ENCODE results near the gene SUGT1.

The SUGT1 gene

DNA sequence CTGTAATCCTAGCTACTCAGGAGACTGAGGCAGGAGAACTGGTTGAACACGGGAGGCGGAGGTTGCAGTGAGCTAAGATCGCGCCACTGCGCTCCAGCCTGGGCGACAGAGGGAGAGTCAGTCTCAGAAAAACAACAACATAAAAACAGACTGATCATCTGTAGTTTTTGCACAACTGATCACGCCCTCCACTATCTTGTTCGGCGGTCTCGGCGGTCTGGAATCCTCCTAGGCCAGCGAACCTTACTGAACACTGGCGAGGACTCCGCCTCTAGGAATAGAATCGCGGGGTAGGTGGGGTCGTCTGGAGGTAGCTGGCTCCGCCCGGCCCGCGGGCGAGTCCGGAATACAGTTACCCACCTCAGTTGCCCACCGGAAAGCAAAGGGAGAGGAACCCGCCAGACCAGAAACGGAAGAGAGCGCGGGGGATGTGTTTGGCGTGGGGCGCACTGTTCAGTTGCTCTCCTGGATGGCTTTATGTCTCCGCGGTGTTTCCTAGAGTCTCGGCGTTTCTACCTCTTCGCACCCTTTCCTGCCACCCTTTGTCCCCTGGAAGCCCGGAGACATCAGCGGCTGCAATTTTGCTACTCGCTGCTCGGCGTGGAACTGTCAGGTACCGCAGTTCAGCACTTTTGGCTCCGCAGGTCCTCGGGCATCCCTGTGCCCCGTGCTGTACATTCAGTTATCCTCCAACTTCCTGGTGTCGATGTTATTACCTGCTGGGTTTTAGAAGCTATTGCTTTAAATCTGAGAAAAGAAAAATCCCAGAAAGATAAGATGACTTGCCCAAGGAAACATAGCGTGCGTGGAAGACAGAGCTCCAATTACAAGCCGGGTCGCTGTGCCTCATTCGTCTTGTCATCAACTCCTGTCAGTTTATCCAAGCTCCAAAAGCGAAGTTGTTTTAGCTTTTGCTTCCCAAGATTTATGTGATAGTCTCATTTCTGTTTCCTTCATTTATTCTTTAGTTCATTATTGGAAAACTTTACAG, 35.3 kb upstream of the SUGT1 start (continued):
- TF ChIP-seq ZNF394 (tag by site-specific recombination; IDR thresholded peaks at IDR 0.05; ENCODE audit: borderline replicate concordance) (peak; percentile 85), ZNF843 (tag by site-specific recombination; IDR thresholded peaks at IDR 0.05) (no peak), CTCF (tag by site-specific recombination; IDR thresholded peaks at IDR 0.05) (no peak), GLIS1 (tag by site-specific recombination; IDR thresholded peaks at IDR 0.05) (peak; percentile 74), ZBTB17 (tag by site-specific recombination; IDR thresholded peaks at IDR 0.05) (peak; percentile 98), RBAK (tag by site-specific recombination; IDR thresholded peaks at IDR 0.05) (no peak), ZNF548 (tag by site-specific recombination; IDR thresholded peaks at IDR 0.05) (no peak), SP7 (tag by site-specific recombination; IDR thresholded peaks at IDR 0.05) (peak; percentile 59), ZNF416 (tag by site-specific recombination; IDR thresholded peaks at IDR 0.05) (no peak), ZBTB6 (tag by site-specific recombination; IDR thresholded peaks at IDR 0.05) (no peak), ZNF169 (tag by site-specific recombination; IDR thresholded peaks at IDR 0.05) (no peak), ZNF660 (tag by site-specific recombination; IDR thresholded peaks at IDR 0.05) (peak; percentile 95), MZF1 (tag by site-specific recombination; IDR thresholded peaks at IDR 0.05; ENCODE audit: borderline replicate concordance) (no peak), ZNF596 (tag by site-specific recombination; IDR thresholded peaks at IDR 0.05) (no peak), ZNF239 (tag by site-specific recombination; IDR thresholded peaks at IDR 0.05) (no peak), ZNF2 (tag by site-specific recombination; IDR thresholded peaks at IDR 0.05) (peak; percentile 58; the same call in 1 of the 2 replicates), MEIS1 (CRISPR knock-in tag; IDR thresholded peaks at IDR 0.05; ENCODE audit: borderline replicate concordance) (no peak), HOXD13 (CRISPR knock-in tag; IDR thresholded peaks at IDR 0.05; ENCODE audit: borderline replicate concordance) (no peak), ZSCAN23 (tag by site-specific recombination; IDR thresholded peaks at IDR 0.05) (0 out of 2 replicates have a peak, but pooled peaks have one; percentile 60), ZBTB20 (tag by site-specific recombination; IDR thresholded peaks at IDR 0.05) (no peak), SETDB1 (IDR thresholded peaks at IDR 0.05; ENCODE audit: insufficient read length, low read length) (no peak), ZNF629 (tag by site-specific recombination; IDR thresholded peaks at IDR 0.05) (peak; percentile 71), ZNF223 (tag by site-specific recombination; IDR thresholded peaks at IDR 0.05) (no peak), FEZF1 (tag by site-specific recombination; IDR thresholded peaks at IDR 0.05) (no peak), ZNF274 (IDR thresholded peaks at IDR 0.05; ENCODE audit: low read length) (no peak), ZNF274 (tag by site-specific recombination; IDR thresholded peaks at IDR 0.05; ENCODE audit: borderline replicate concordance) (no peak), GLI2 (tag by site-specific recombination; IDR thresholded peaks at IDR 0.05; ENCODE audit: borderline replicate concordance, low read depth) (no peak), YY1 (tag by site-specific recombination; IDR thresholded peaks at IDR 0.05) (no peak; the same call in 1 of the 2 replicates), ZNF404 (tag by site-specific recombination; IDR thresholded peaks at IDR 0.05) (no peak), ZNF645 (tag by site-specific recombination; IDR thresholded peaks at IDR 0.05) (no peak), OSR2 (tag by site-specific recombination; IDR thresholded peaks at IDR 0.05) (no peak)
- TF ChIP-seq, protein P1, sequence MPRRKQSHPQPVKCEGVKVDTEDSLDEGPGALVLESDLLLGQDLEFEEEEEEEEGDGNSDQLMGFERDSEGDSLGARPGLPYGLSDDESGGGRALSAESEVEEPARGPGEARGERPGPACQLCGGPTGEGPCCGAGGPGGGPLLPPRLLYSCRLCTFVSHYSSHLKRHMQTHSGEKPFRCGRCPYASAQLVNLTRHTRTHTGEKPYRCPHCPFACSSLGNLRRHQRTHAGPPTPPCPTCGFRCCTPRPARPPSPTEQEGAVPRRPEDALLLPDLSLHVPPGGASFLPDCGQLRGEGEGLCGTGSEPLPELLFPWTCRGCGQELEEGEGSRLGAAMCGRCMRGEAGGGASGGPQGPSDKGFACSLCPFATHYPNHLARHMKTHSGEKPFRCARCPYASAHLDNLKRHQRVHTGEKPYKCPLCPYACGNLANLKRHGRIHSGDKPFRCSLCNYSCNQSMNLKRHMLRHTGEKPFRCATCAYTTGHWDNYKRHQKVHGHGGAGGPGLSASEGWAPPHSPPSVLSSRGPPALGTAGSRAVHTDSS (tag by site-specific recombination; IDR thresholded peaks at IDR 0.05) = no peak
- TF ChIP-seq, protein P2, sequence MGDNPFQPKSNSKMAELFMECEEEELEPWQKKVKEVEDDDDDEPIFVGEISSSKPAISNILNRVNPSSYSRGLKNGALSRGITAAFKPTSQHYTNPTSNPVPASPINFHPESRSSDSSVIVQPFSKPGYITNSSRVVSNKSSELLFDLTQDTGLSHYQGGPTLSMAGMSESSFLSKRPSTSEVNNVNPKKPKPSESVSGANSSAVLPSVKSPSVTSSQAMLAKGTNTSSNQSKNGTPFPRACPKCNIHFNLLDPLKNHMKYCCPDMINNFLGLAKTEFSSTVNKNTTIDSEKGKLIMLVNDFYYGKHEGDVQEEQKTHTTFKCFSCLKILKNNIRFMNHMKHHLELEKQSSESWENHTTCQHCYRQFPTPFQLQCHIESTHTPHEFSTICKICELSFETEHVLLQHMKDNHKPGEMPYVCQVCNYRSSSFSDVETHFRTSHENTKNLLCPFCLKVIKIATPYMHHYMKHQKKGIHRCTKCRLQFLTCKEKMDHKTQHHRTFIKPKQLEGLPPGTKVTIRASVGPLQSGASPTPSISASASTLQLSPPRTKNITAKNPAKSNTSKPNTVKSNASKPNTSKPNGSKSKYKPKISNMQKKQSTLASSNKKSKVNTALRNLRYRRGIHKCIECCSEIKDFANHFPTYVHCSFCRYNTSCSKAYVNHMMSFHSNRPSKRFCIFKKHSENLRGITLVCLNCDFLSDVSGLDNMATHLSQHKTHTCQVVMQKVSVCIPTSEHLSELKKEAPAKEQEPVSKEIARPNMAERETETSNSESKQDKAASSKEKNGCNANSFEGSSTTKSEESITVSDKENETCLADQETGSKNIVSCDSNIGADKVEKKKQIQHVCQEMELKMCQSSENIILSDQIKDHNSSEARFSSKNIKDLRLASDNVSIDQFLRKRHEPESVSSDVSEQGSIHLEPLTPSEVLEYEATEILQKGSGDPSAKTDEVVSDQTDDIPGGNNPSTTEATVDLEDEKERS (tag by site-specific recombination; IDR thresholded peaks at IDR 0.05) = no peak

Data from HEK293 (cell line).